IMR-90 (cell line): ENCODE data around the gene SRGN. TPM values are rescaled to one million over a fixed set of nuclear protein-coding genes. Genes with fewer than 3 reads are reported as not detected.

Experiments
- ATAC-seq: fragments of 200-7000 bp; cut with Tn5 transposase; 2 replicates; pipeline ENCODE4 v1.9.1; 2020; ENCODE audit warnings: low read depth, mild to moderate bottlenecking, moderate library complexity
- BruUV-seq: library from RNA; stranded (reverse); fragments of 400-500 nt; replicated peaks from 2 replicates; lab custom pipeline; 2021; lab: Mats Ljungman, UMichigan
- CTCF ChIA-PET: fragments of 300-600 bp; formaldehyde crosslinking; extraction: SDS; loops from one replicate; lab custom pipeline; 2021; ENCODE audit warnings: antibody characterized with exemption; lab: Yijun Ruan, JAX
- POLR2A ChIA-PET: fragments of 300-600 bp; sonication (Branson Sonifier 250); formaldehyde crosslinking; loops from one replicate; lab custom pipeline; 2022; ENCODE audit warnings: antibody characterized with exemption; ENCODE audit not compliant: unreplicated experiment; lab: Charles Lee
- DNase-seq: peaks from one replicate; pipeline ENCODE4 v3.0.0; 2013
- H2AFZ ChIP-seq: replicated peaks from 2 replicates; pipeline ENCODE3; 2013; ENCODE audit warnings: low read length, mild to moderate bottlenecking; ENCODE audit not compliant: poor library complexity
- H2AK5ac ChIP-seq: 2 replicates; pipeline ENCODE4 v1.6.1; 2013; ENCODE audit warnings: low read depth, low read length, inconsistent platforms
- H2AK9ac ChIP-seq: replicated peaks from 2 replicates; pipeline ENCODE3; 2013; ENCODE audit warnings: mild to moderate bottlenecking, low read depth, low read length, moderate library complexity; ENCODE audit not compliant: poor library complexity
- H2BK120ac ChIP-seq: 2 replicates; pipeline ENCODE4 v1.6.1; 2013; ENCODE audit warnings: low read depth, low read length, inconsistent platforms
- H2BK15ac ChIP-seq: 3 replicates; pipeline ENCODE4 v1.6.1; 2013; ENCODE audit warnings: low read depth, low read length, inconsistent platforms
- H2BK20ac ChIP-seq: 2 replicates; pipeline ENCODE4 v1.6.1; 2013; ENCODE audit warnings: low read depth, mild to moderate bottlenecking, inconsistent platforms, low read length, moderate library complexity
- H2BK5ac ChIP-seq: 2 replicates; pipeline ENCODE4 v1.6.1; 2013; ENCODE audit warnings: mild to moderate bottlenecking, low read depth, low read length, inconsistent platforms; ENCODE audit not compliant: poor library complexity, severe bottlenecking
- H3K14ac ChIP-seq: replicated peaks from 2 replicates; pipeline ENCODE4 v1.6.1; 2013; ENCODE audit warnings: low read depth, low read length, inconsistent platforms
- H3K18ac ChIP-seq: 2 replicates; pipeline ENCODE4 v1.6.1; 2013; ENCODE audit warnings: low read depth, low read length, control low read depth
- H3K23ac ChIP-seq: 2 replicates; pipeline ENCODE4 v1.6.1; 2013; ENCODE audit warnings: low read depth, low read length, inconsistent platforms
- H3K27ac ChIP-seq: 2 replicates; pipeline ENCODE4 v1.5.1; 2013; ENCODE audit warnings: mild to moderate bottlenecking, control low read depth, low read length; ENCODE audit not compliant: insufficient read depth
- H3K27me3 ChIP-seq: 2 replicates; pipeline ENCODE4 v1.6.1; 2013; ENCODE audit warnings: low read length; ENCODE audit not compliant: control insufficient read depth, insufficient read depth
- H3K36me3 ChIP-seq: 2 replicates; pipeline ENCODE4 v1.6.1; 2013; ENCODE audit warnings: low read length, mixed read lengths; ENCODE audit not compliant: control insufficient read depth, insufficient read depth
- H3K4ac ChIP-seq: 2 replicates; pipeline ENCODE4 v1.6.1; 2013; ENCODE audit warnings: low read depth, low read length, inconsistent platforms
- H3K4me1 ChIP-seq: 2 replicates; pipeline ENCODE4 v1.6.1; 2013; ENCODE audit warnings: low read length, mixed read lengths; ENCODE audit not compliant: control insufficient read depth, insufficient read depth
- H3K4me2 ChIP-seq: 2 replicates; pipeline ENCODE4 v1.6.1; 2013; ENCODE audit warnings: low read depth, mild to moderate bottlenecking, control low read depth, low read length, moderate library complexity
- H3K4me3 ChIP-seq: 2 replicates; pipeline ENCODE4 v1.5.1; 2013; ENCODE audit warnings: low read depth, mild to moderate bottlenecking, control low read depth, low read length, moderate library complexity; ENCODE audit not compliant: insufficient read depth
- H3K56ac ChIP-seq: 2 replicates; pipeline ENCODE4 v1.6.1; 2013; ENCODE audit warnings: low read length, inconsistent platforms; ENCODE audit not compliant: insufficient read depth; ENCODE audit errors: extremely low read depth
- H3K79me1 ChIP-seq, 2 experiments: 2 replicates each; pipeline ENCODE4 v1.6.1; 2013; ENCODE audit warnings: low read length in 2 of 2, inconsistent platforms in 1 of 2, low read depth in 1 of 2
- H3K9ac ChIP-seq: 2 replicates; pipeline ENCODE4 v1.6.1; 2013; ENCODE audit warnings: low read depth, low read length, control low read depth
- H3K9me1 ChIP-seq: 2 replicates; pipeline ENCODE4 v1.6.1; 2013; ENCODE audit warnings: low read length, inconsistent platforms; ENCODE audit not compliant: insufficient read depth
- H3K9me3 ChIP-seq: 2 replicates; pipeline ENCODE4 v1.6.1; 2013; ENCODE audit warnings: low read length; ENCODE audit not compliant: control insufficient read depth, insufficient read depth
- H4K20me1 ChIP-seq: 2 replicates; pipeline ENCODE4 v1.6.1; 2013; ENCODE audit warnings: low read length, inconsistent platforms; ENCODE audit not compliant: insufficient read depth
- H4K5ac ChIP-seq: 2 replicates; pipeline ENCODE4 v1.6.1; 2013; ENCODE audit warnings: mild to moderate bottlenecking, low read depth, low read length, control low read depth
- H4K8ac ChIP-seq, 2 experiments: 2 replicates each; pipeline ENCODE4 v1.6.1; 2013; ENCODE audit warnings: low read depth in 2 of 2, low read length in 2 of 2, control low read depth in 1 of 2, inconsistent platforms in 1 of 2
- H4K91ac ChIP-seq: 2 replicates; pipeline ENCODE4 v1.6.1; 2013; ENCODE audit warnings: low read depth, low read length, inconsistent platforms; ENCODE audit not compliant: insufficient read depth
- CEBPB ChIP-seq: IDR thresholded peaks from 2 replicates; pipeline ENCODE4 v1.6.1; 2012; ENCODE audit warnings: low read depth, low read length, improper control_type of control experiment
- FOS ChIP-seq: fragments of 150-350 bp; IDR thresholded peaks from 2 replicates; pipeline ENCODE4 v1.6.1; 2016; ENCODE audit warnings: low read depth, low read length
- MAFK ChIP-seq: IDR thresholded peaks from 2 replicates; pipeline ENCODE4 v1.6.1; 2012; ENCODE audit warnings: low read depth, low read length, improper control_type of control experiment
- MAZ ChIP-seq: IDR thresholded peaks from 2 replicates; pipeline ENCODE4 v1.6.1; 2012; ENCODE audit warnings: low read depth, mild to moderate bottlenecking, low read length, improper control_type of control experiment, moderate library complexity, borderline replicate concordance
- MXI1 ChIP-seq: IDR thresholded peaks from 2 replicates; pipeline ENCODE4 v1.6.1; 2012; ENCODE audit warnings: low read depth, mild to moderate bottlenecking, low read length, moderate library complexity, borderline replicate concordance
- POLR2A ChIP-seq: IDR thresholded peaks from 2 replicates; pipeline ENCODE4 v1.6.1; 2012; ENCODE audit warnings: mild to moderate bottlenecking, low read depth, low read length
- RAD21 ChIP-seq: IDR thresholded peaks from 2 replicates; pipeline ENCODE4 v1.6.1; 2012; ENCODE audit warnings: low read length, improper control_type of control experiment
- RCOR1 ChIP-seq: IDR thresholded peaks from 2 replicates; pipeline ENCODE4 v1.6.1; 2012; ENCODE audit warnings: mild to moderate bottlenecking, low read length, improper control_type of control experiment; ENCODE audit not compliant: insufficient replicate concordance
- RFX5 ChIP-seq: IDR thresholded peaks from 2 replicates; pipeline ENCODE4 v1.8.0; 2012; ENCODE audit warnings: low read depth, mild to moderate bottlenecking, low read length, moderate library complexity
- SMC3 ChIP-seq: fragments of 150-350 bp; IDR thresholded peaks from 2 replicates; pipeline ENCODE4 v1.6.1; 2016; ENCODE audit warnings: low read depth, mild to moderate bottlenecking, antibody characterized with exemption, low read length, moderate library complexity
- WGBS, 2 experiments: methylation state at CpG; one replicate each; pipeline versions ENCODE4 v1.1.5 to v1.1.7; 2013; ENCODE audit warnings: missing lambda C conversion rate in 2 of 2; ENCODE audit not compliant: insufficient read length in 1 of 2; ENCODE audit errors: extremely low coverage in 2 of 2; 5-methylcytosine and 5-hydroxymethylcytosine counted together
- dilution Hi-C: fragments of 300-500 bp; cut with HindIII; formaldehyde crosslinking; loops from one replicate; pipeline ENCODE4 v1.14.3; 2018; ENCODE audit warnings: low sequenced_read_pairs; ENCODE audit not compliant: unreplicated experiment
- in situ Hi-C: fragments of 300-500 bp; cut with MboI; formaldehyde crosslinking; loops from 3 replicates; pipeline ENCODE4 v1.14.3; 2019; ENCODE audit warnings: low sequenced_read_pairs, inconsistent platforms, mixed read lengths
- intact Hi-C: fragments of 100-400 bp; cut with micrococcal nuclease; formaldehyde crosslinking; loops from 2 replicates; pipeline ENCODE4 v1.10.0; 2022
- polyA plus RNA-seq, 3 experiments: library from polyadenylated mRNA; depleted of rRNA; stranded (reverse); fragments of >200 nt; gene quantifications; 2 replicates each; pipeline ENCODE4 v1.2.3, GENCODE V29; 2012; ENCODE audit warnings: low replicate concordance in 1 of 3
- total RNA-seq: library from RNA; depleted of rRNA; stranded (reverse); fragments of >200 nt; gene quantifications from 2 replicates; pipeline ENCODE4 v1.2.3, GENCODE V29; 2012
- TF ChIP-seq, protein P1 (sequence below): fragments of 150-350 bp; IDR thresholded peaks from 2 replicates; pipeline ENCODE4 v1.6.1; 2017; ENCODE audit warnings: mild to moderate bottlenecking, antibody characterized with exemption, low read length, low read depth
- TF ChIP-seq, protein P2 (sequence below): conservative IDR thresholded peaks from 2 replicates; pipeline ENCODE4 v1.5.1; 2012; ENCODE audit warnings: mild to moderate bottlenecking, low read depth, low read length, improper control_type of control experiment
- TF ChIP-seq, protein P3 (sequence below): fragments of 150-350 bp; IDR thresholded peaks from 2 replicates; pipeline ENCODE4 v1.6.1; 2016; ENCODE audit warnings: low read depth, mild to moderate bottlenecking, low read length, moderate library complexity, borderline replicate concordance

SRGN gene
- total and polyA plus RNA-seq, 2 of the 4 experiments (the other 2 are of a cell fraction): 33.3 to 41.4 TPM

DNA sequence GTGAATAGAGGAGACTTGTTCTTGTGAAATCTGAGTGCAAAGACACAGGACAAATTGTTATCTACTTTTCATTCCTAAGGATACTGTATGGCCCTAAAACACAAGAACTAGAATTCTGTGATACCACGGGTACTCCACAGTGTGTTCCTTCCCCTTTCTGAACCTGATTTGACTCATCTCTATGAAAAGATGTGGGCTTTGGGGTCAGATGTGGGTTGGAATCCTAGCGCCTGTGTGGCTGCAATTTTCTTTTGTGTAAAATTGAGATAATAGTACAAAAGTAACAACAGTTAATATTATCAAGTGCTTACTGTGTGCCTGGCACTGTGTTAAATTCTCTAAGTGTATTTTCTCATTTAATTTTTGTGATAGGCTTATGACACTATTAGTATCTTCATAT, 8.1 kb downstream of the SRGN start:
- no peak overlapping the region for H2BK20ac ChIP-seq
- ATAC-seq: no peak
- H3K4ac ChIP-seq: no peak overlapping the region
- H3K9ac ChIP-seq: no peak overlapping the region
- no peak overlapping the region for H3K23ac ChIP-seq
- H2AK9ac ChIP-seq: no peak overlapping the region
- no peaks in the 10 kb centered on the region; the same call in 1 of the 2 replicates for H3K4me1 ChIP-seq
- no peak overlapping the region for H3K27ac ChIP-seq
- H4K91ac ChIP-seq: no peak overlapping the region
- POLR2A ChIA-PET: interaction anchor here (0.6 kb wide), 1 partner anchor 385 kb away, joined by 6 read pairs; no protein-coding TSS in a partner anchor
- no peak overlapping the region for H3K4me2 ChIP-seq
- no peak overlapping the region for H2BK5ac ChIP-seq
- H3K14ac ChIP-seq: no peak overlapping the region
- no peak overlapping the region for H3K4me3 ChIP-seq
- no peak for DNase-seq
- H2BK120ac ChIP-seq: no peak overlapping the region
- H3K36me3 ChIP-seq: no peaks in the 10 kb centered on the region
- H2BK15ac ChIP-seq: no peak overlapping the region
- H3K9me3 ChIP-seq: no peaks in the 10 kb centered on the region
- no peaks in the 10 kb centered on the region for H4K20me1 ChIP-seq
- CTCF ChIA-PET: no interaction called here
- H3K79me1 ChIP-seq: no peaks in the 10 kb centered on the region
- H3K18ac ChIP-seq: no peak overlapping the region
- H3K27me3 ChIP-seq: no peaks in the 10 kb centered on the region
- H4K5ac ChIP-seq: no peak overlapping the region
- intact Hi-C loops: no loop called here
- H3K9me1 ChIP-seq: no peaks in the 10 kb centered on the region
- H4K8ac ChIP-seq: no peak overlapping the region
- no TSS peak for BruUV-seq
- dilution Hi-C loops: no loop called here
- TF ChIP-seq, protein P1, sequence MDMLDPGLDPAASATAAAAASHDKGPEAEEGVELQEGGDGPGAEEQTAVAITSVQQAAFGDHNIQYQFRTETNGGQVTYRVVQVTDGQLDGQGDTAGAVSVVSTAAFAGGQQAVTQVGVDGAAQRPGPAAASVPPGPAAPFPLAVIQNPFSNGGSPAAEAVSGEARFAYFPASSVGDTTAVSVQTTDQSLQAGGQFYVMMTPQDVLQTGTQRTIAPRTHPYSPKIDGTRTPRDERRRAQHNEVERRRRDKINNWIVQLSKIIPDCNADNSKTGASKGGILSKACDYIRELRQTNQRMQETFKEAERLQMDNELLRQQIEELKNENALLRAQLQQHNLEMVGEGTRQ: no peak
- TF ChIP-seq POLR2A: no peak
- no peak for TF ChIP-seq MAZ
- TF ChIP-seq MXI1: no peak
- TF ChIP-seq RCOR1: no peak
- no peak for TF ChIP-seq RFX5
- no peak for TF ChIP-seq CEBPB
- TF ChIP-seq, protein P2, sequence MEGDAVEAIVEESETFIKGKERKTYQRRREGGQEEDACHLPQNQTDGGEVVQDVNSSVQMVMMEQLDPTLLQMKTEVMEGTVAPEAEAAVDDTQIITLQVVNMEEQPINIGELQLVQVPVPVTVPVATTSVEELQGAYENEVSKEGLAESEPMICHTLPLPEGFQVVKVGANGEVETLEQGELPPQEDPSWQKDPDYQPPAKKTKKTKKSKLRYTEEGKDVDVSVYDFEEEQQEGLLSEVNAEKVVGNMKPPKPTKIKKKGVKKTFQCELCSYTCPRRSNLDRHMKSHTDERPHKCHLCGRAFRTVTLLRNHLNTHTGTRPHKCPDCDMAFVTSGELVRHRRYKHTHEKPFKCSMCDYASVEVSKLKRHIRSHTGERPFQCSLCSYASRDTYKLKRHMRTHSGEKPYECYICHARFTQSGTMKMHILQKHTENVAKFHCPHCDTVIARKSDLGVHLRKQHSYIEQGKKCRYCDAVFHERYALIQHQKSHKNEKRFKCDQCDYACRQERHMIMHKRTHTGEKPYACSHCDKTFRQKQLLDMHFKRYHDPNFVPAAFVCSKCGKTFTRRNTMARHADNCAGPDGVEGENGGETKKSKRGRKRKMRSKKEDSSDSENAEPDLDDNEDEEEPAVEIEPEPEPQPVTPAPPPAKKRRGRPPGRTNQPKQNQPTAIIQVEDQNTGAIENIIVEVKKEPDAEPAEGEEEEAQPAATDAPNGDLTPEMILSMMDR: no peak
- TF ChIP-seq SMC3: no peak
- no peak for TF ChIP-seq RAD21
- no peak for TF ChIP-seq MAFK
- TF ChIP-seq FOS: no peak
- TF ChIP-seq, protein P3, sequence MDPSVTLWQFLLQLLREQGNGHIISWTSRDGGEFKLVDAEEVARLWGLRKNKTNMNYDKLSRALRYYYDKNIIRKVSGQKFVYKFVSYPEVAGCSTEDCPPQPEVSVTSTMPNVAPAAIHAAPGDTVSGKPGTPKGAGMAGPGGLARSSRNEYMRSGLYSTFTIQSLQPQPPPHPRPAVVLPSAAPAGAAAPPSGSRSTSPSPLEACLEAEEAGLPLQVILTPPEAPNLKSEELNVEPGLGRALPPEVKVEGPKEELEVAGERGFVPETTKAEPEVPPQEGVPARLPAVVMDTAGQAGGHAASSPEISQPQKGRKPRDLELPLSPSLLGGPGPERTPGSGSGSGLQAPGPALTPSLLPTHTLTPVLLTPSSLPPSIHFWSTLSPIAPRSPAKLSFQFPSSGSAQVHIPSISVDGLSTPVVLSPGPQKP: no peak
- no CpG with 5 or more reads among the region's 2 CpGs for WGBS, 2 experiments
- no peak overlapping the region for H2AFZ ChIP-seq
- in situ Hi-C loops: no loop called here
- H2AK5ac ChIP-seq: no peak overlapping the region
- H3K56ac ChIP-seq: no peak overlapping the region
